HEK293T (cell line): Measurements from ENCODE around the gene SLMAP.

ENCODE experiments used
- CTCF ChIA-PET: fragments of 350-600 bp; formaldehyde crosslinking; extraction: SDS; loops from one replicate; lab custom pipeline; 2021; ENCODE audit warnings: antibody characterized with exemption, inconsistent platforms; lab: Yijun Ruan, JAX
- POLR2A ChIA-PET: fragments of 350-600 bp; formaldehyde crosslinking; extraction: SDS; loops from one replicate; lab custom pipeline; 2020; ENCODE audit warnings: antibody characterized with exemption, inconsistent platforms; lab: Yijun Ruan, JAX
- DNase-seq: peaks from one replicate; pipeline ENCODE4 v3.0.0; 2012; ENCODE audit warnings: mixed read lengths; ENCODE audit errors: extremely low spot score
- ARNT ChIP-seq: fragments of 450-650 bp; IDR thresholded peaks from 2 replicates; pipeline ENCODE4 v1.6.1; 2017; ENCODE audit warnings: mild to moderate bottlenecking
- BHLHE40 ChIP-seq: fragments of 450-650 bp; IDR thresholded peaks from 2 replicates; pipeline ENCODE4 v1.6.1; 2016; ENCODE audit warnings: mild to moderate bottlenecking, moderate library complexity, borderline replicate concordance
- CTBP1 ChIP-seq: fragments of 450-650 bp; IDR thresholded peaks from 2 replicates; pipeline ENCODE4 v1.6.1; 2016; ENCODE audit warnings: borderline replicate concordance
- ELF4 ChIP-seq: fragments of 450-650 bp; IDR thresholded peaks from 2 replicates; pipeline ENCODE4 v1.6.1; 2017; ENCODE audit warnings: antibody characterized with exemption
- FOXA1 ChIP-seq: fragments of 450-650 bp; IDR thresholded peaks from 2 replicates; pipeline ENCODE4 v1.6.1; 2016; ENCODE audit warnings: mild to moderate bottlenecking
- FOXK2 ChIP-seq: fragments of 450-650 bp; IDR thresholded peaks from 2 replicates; pipeline ENCODE4 v1.6.1; 2016; ENCODE audit warnings: mild to moderate bottlenecking
- FOXM1 ChIP-seq: fragments of 450-650 bp; IDR thresholded peaks from 2 replicates; pipeline ENCODE4 v1.6.1; 2017; ENCODE audit warnings: mild to moderate bottlenecking, borderline replicate concordance
- HDGF ChIP-seq: fragments of 450-650 bp; IDR thresholded peaks from 2 replicates; pipeline ENCODE4 v1.6.1; 2017; ENCODE audit warnings: antibody characterized with exemption, borderline replicate concordance
- L3MBTL2 ChIP-seq: fragments of 450-650 bp; conservative IDR thresholded peaks from 2 replicates; pipeline ENCODE4 v1.6.1; 2016; ENCODE audit warnings: mild to moderate bottlenecking
- LEF1 ChIP-seq: fragments of 450-650 bp; IDR thresholded peaks from 2 replicates; pipeline ENCODE4 v1.6.1; 2017; ENCODE audit warnings: mild to moderate bottlenecking, borderline replicate concordance
- NFRKB ChIP-seq: fragments of 450-650 bp; IDR thresholded peaks from 2 replicates; pipeline ENCODE4 v1.6.1; 2016; ENCODE audit warnings: mild to moderate bottlenecking, moderate library complexity
- SP1 ChIP-seq: fragments of 450-650 bp; IDR thresholded peaks from 2 replicates; pipeline ENCODE4 v1.6.1; 2017
- SUZ12 ChIP-seq: fragments of 450-650 bp; IDR thresholded peaks from 2 replicates; pipeline ENCODE4 v1.6.1; 2016; ENCODE audit warnings: mild to moderate bottlenecking
- TARDBP ChIP-seq: fragments of 450-650 bp; IDR thresholded peaks from 2 replicates; pipeline ENCODE4 v1.6.1; 2016
- ZNF384 ChIP-seq: fragments of 450-650 bp; IDR thresholded peaks from 2 replicates; pipeline ENCODE4 v1.6.1; 2016
- TF ChIP-seq, protein P1 (sequence below): fragments of 450-650 bp; IDR thresholded peaks from 2 replicates; pipeline ENCODE4 v1.6.1; 2016

SLMAP gene

GRCh38 chr3:57957824-57958223 lies 201.7 kb downstream of the SLMAP start:
- CTCF ChIA-PET = no interaction called here
- no peak for DNase-seq
- TF ChIP-seq ELF4 (no peak), NFRKB (no peak)
- POLR2A ChIA-PET = no interaction called here

GRCh38 chr3:57958642-57959422 lies 202.7 kb downstream of the SLMAP start:
- DNase-seq = no peak
- CTCF ChIA-PET = interaction anchor here (0.8 kb wide), 1 partner anchor 177 kb away, joined by 3 read pairs; no protein-coding TSS in a partner anchor
- no peak for TF ChIP-seq BHLHE40
- TF ChIP-seq TARDBP = no peak
- TF ChIP-seq ARNT = no peak
- TF ChIP-seq CTBP1 = no peak
- no peak for TF ChIP-seq L3MBTL2
- no peak for TF ChIP-seq SP1
- TF ChIP-seq ELF4 = no peak
- no peak for TF ChIP-seq HDGF
- no peak for TF ChIP-seq ZNF384
- no peak for TF ChIP-seq LEF1
- no peak for TF ChIP-seq NFRKB
- TF ChIP-seq, protein P1, sequence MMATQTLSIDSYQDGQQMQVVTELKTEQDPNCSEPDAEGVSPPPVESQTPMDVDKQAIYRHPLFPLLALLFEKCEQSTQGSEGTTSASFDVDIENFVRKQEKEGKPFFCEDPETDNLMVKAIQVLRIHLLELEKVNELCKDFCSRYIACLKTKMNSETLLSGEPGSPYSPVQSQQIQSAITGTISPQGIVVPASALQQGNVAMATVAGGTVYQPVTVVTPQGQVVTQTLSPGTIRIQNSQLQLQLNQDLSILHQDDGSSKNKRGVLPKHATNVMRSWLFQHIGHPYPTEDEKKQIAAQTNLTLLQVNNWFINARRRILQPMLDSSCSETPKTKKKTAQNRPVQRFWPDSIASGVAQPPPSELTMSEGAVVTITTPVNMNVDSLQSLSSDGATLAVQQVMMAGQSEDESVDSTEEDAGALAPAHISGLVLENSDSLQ = no peak
- no peak for TF ChIP-seq FOXA1
- TF ChIP-seq FOXK2 = no peak
- no peak for TF ChIP-seq FOXM1
- TF ChIP-seq SUZ12 = no peak
- POLR2A ChIA-PET = no interaction called here

DNA sequence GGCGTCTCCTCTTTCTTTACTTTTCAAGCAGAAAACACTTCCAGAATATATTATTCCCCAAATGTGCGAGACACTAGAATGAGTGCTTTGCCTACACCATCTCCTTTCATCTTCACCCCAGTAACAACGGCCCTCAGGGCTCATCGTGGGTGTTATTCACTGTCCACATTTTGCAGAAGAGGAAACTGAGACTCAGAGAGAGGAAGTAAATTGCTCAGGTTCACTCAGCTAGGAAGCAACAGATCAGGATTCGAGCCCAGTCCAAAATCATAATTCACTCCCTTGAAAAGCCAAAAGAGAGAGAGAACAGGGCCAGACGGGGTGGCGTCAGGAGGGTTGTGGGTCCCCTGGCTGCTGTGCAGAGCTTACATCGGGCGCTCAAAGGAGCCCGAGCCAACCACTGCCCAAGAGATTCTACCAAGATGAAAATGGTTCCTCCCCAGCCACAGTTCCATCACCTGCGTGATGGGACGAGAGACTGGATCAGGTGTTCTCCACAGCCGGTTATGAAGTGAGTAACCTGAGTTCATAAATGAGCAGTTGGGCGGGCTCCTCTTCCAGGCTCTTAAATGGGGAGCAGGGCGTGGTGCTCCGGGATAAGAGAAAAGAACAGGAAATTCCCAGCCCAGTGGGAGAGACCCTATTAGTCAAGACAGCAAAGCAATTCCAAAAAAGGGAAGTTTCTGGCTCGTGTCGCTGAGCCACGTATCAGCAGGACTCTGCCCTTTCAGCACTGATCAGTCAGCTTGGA lies 203.5 kb downstream of the SLMAP start:
- POLR2A ChIA-PET = no interaction called here
- CTCF ChIA-PET = no interaction called here
- no peak for DNase-seq

GRCh38 chr3:57960174-57960505 lies 204.0 kb downstream of the SLMAP start:
- CTCF ChIA-PET = no interaction called here
- POLR2A ChIA-PET = no interaction called here
- no peak for TF ChIP-seq CTBP1
- TF ChIP-seq L3MBTL2 = no peak
- no peak for TF ChIP-seq TARDBP
- no peak for TF ChIP-seq SUZ12
- TF ChIP-seq, protein P1 = no peak
- no peak for TF ChIP-seq FOXA1
- TF ChIP-seq LEF1 = no peak
- no peak for TF ChIP-seq ELF4
- no peak for TF ChIP-seq ZNF384
- DNase-seq = no peak

More for the DNA sequence above, 203.5 kb downstream of the SLMAP start:
- TF ChIP-seq, protein P1 = no peak
- no peak for TF ChIP-seq FOXM1
- TF ChIP-seq ARNT = no peak
- no peak for TF ChIP-seq ELF4
- no peak for TF ChIP-seq SUZ12
- TF ChIP-seq TARDBP = no peak
- TF ChIP-seq NFRKB = no peak
- no peak for TF ChIP-seq ZNF384
- TF ChIP-seq CTBP1 = no peak
- TF ChIP-seq FOXA1 = no peak
- TF ChIP-seq L3MBTL2 = no peak
- TF ChIP-seq HDGF = no peak
- no peak for TF ChIP-seq BHLHE40
- no peak for TF ChIP-seq FOXK2
- no peak for TF ChIP-seq LEF1

DNA sequence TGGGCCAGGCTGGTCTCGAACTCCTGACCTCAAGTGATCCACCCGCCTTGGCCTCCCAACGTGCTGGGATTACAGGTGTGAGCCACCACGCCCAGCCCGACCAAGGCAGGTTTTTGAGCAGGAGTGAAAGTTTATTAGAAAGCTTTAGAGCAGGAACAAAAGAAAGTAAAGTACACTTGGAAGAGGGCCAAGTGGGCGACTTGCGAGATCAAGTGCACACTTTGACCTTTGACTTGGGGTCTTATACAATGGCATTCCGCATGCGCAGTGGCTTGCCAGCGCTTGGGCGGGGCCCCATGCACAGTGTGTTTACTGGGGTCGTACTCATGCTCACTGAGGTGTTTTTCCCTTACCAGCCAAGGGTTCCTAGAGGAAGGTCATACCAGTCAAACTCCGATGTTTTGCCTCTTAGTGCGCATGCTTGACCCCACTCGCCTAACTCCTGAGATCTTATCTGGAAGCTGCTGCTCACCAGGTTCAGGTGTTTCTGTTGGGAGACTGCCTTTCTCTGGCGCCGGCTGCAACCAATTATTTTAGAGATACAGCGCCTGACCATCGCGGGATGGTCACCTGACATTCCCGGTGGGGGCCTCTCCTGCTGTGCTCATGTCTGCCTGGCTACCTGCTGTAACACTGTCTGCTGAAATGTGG lies 205.2 kb downstream of the SLMAP start:
- POLR2A ChIA-PET = interaction anchor here (1.0 kb wide), 1 partner anchor 9 kb away, joined by 3 read pairs; no protein-coding TSS in a partner anchor
- DNase-seq = no peak
- TF ChIP-seq ZNF384 (no peak), FOXA1 (no peak), BHLHE40 (no peak), CTBP1 (no peak)
- CTCF ChIA-PET = no interaction called here
